NCI-H2227 treated with DMSO at 0.1 percent for 48 hours (cell line): ENCODE measurements around the gene PTPN5.
"Not testable (repeated sequence)": the region's sequence is repeated elsewhere in the genome, so short reads cannot be mapped to it uniquely, and the experiment has no call there.

ENCODE experiments used
- DNase-seq: peaks from one replicate; lab custom pipeline; 2025; lab: John Stamatoyannopoulos, UW

Gene PTPN5

DNA sequence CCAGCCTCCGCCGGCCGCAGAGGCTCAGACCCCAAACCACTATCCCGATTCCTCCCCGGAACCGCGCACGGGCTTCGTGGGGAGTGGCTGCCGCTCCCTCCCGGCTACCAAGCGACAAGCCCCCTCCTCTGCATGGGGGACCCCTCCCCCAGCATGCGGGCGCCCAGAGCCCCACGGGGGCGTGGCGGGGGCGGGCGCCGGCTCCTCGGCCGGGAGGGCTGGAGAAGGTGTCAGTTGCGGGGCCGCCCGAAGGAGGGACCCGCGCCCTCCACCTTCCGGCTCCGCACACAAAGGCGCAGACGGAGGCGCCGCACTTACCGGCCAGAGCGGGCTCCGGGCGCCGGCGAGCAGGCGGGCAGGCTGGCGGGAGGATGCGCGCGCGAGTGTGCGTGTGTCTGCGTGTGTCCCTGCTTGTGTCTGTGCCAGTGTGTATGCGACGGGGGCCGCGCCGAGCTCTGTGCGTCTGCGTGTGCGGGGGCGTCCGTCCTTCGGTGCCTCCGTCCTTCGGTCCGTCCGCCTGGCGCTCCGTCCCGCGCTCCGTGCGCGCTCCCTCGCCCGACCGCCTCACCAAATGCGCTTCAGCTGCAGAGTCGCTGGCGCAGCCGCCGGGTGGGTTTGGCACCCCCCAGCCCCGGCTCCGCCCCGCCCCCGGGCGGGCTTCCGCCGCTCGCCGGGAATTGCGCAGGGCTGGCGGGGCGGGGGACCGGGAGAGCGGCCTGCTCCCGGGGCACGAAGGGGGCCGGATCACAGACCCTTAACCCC, at the start of gene PTPN5:
Gene PTPN5, minus strand, starts transcription at position 592 of the 762 bp plus-strand sequence. CDS start 19,840 bp downstream, outside the sequence.
- DNase-seq: peak; percentile 7

DNA sequence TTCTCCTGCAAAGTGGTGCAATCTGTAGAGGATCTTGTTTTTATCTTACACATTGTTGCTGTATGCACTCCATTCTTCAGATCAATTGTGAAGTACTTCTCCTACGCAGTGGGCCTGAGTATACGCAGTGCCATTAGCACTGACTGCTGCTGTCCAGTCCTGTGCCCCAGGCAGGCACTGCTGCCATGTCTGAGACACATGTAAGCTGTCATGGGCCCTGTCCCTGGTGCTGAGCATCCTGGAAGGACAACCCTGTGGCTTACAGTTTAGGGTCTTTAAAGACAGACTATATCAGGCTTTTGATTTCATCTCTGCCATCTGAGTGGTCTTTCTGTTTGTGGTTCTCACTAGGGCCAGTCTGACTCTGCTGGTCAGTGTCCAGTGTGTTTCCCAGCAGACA, 44.8 kb upstream of the PTPN5 start:
- no peak for DNase-seq

DNA sequence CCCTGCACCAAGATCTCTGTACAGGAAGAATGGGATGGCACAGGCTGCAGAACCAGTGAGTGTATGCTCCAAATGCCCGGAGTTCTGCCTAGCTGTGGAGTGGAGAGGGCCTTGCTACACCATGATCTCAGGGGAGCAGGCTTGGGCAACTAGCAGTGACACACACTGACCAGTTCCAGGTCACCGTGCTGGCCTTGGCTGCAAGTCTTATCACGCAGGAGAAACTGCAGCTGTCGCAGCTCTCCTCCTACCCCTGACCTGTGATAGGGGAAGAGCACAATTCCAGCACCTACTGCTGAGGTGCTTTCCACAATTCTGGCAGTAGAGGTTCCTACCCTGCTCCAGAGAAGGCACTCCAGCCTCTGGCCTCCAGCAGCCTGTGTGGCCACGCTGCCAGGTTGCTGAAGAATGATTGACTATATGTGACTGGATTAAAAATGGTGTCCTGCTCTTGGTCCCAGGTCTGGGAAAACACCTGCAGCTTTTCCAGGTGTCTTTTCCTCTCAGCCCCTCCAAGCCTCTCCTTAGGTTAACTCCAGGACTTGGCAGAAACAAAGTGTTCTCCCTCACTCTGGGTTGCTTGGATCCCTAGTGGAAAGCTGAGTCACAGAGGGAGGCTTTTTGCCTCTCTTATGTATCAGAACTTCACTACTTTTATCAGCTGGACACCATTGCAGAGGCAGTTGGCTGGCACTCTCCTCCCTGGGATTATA, 43.3 kb upstream of the PTPN5 start:
- DNase-seq: no peak

DNA sequence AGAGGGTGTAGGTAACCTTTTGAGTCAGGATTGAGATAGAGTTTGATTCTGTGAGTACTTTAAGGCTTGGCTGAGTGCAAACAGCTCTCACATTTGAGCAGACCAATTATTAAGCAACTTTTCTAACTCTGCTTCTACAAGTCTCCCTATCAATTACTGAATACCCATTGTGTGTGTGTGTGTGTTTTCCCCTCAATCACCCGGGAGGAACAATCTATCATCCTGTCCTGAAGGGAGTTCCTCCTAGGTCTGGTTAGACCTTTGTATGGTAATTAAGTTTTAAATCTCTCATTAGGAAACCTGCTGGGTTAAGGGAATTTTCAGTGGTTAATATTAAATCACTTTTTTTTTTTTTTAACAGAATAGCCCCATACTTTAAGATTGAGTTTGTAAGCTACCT, 28.6 kb upstream of the PTPN5 start:
- not testable (repeated sequence) for DNase-seq

DNA sequence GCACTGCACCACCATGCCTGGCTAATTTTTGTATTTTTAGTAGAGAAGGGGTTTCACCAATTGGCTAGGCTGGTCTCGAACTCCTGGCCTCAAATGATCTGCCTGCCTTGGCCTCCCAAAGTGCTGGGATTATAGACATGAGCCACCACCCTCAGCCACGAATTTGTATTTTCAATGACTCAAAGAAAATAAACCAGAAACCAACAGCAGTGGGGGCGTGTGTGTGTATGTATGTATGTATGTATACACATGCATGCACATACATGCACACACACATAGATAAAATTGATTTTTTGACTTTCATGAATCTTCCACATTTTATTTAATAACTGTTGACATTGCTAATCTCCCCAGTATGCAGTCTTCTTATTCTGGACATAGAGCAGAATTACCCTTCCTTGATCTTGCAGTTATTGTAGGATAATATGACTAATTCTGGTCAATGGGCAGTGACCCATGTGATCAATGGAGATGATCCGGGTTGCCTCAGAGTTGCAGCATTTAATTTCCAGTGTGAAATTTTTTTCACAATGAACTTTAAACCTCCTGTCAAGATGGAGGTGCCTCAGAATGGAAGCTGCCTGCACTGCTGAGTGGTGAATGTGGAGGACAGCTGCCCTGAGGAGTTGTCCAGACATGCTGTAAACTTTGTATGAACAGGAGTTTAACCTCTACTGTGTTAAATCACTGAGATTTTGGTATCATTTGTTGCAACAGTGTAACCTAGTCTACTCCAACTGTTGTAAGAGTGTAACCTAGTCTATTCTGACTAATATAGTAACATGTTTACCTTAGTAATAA, 12.8 kb upstream of the PTPN5 start:
- DNase-seq: no peak

DNA sequence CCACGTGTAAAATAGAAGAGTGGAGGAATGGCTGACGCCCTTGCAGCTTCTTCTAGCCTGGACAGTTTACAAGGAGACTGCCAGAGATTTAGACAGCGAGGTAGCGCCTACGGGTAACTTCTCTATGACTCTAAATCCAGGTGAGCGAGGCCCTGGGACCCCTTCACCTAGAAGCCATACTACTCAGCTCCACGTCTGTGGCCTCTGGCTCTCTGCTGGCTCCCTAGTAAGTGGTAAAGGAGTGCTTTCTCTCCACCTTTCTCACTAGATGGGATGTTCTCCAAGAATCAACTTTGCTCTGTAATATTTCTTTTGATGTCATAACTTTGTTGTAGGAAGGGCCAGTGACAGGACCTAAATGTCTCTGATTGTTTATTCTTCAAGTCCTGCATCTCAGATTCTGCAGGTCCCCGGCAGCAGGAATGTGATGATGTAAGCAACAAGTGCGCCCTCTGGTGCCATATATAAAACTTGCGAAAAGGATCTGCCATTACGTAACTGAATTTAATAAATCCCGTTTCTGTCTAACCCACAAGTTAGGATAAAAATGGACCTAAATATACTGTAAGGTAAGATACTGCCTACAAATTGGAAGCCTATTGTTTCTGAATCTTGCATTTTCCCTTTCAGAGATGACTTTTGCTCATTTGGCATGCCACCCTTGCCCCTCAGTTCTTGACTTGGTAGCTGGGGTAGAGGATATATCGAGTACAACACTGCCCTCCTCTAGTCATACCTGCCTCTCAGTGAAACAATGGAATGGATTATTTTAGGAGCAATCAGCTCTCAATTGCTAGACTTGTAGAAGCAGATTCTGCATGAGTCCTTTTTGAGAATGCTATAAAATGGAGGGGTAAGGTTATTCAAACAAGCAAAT, 11.0 kb upstream of the PTPN5 start:
- DNase-seq: peak; percentile 68

DNA sequence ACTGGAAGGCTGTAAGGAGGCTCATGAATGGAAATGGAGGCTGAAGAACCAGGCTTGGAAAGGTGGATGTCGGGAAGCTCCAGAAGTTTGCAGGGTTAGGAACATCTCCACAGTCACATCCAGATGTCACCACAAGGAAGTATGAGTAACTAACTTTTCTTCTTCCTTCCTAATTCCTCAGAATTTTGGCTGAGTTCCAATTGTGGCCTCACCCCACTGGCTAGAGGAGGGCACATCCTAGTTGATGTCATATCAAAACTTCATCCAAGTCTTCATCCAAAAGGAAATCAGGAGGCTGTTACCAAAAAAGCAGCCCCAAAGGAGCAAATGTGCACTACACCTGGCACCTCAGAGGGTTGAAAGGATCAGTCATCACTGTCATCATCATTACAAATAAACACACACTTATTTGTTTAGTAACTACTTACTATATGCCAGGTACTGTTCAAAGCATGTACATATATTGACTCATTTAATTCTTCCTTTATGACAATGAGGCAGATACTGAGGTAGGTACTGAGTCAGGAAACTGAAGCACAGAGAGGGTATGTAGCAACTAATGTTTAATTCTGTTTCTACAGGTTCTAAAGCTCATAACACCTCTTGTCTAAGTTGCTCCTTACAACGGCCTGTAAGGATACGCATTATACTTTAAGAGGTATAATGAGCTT, 7.3 kb upstream of the PTPN5 start:
- no peak for DNase-seq

DNA sequence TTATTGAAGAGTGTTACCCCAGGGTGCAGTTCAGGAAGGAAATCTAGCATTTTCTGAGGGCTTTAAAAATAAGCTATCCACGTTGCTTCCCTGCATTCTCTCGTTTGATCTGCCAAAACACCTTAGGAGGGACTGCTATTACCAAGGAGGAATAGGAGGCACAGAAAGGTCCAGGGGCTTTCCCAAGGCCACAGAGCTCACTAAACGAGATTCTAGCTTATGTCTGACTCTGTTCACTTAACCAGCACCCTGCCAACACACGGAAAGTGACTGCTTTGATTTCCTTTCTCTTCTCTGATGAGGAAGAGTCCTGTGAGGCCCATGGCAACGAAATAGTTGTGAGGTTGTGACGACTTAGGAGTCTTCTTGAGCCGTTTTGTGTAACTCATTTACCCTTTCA, 3.4 kb upstream of the PTPN5 start:
- DNase-seq: no peak

DNA sequence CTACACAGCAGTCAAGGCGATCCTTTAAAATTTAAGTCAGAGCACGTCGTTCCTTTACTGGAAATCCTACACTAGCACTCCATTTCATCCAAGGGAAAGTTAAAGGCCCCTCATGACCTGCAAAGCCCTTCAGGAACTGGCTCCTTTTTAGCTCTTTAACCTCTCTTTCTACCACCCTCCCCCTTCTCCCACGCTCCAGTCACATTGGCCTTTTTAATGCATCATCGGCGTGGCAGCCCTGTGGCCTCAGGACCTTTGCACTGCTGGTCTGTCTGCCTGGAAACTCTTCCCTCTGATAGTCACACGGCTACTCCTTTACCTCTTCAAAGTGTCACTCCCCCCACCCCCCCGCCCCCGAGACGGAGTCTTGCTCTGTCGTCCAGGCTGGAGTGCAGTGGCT, 1.2 kb upstream of the PTPN5 start:
- no peak for DNase-seq

DNA sequence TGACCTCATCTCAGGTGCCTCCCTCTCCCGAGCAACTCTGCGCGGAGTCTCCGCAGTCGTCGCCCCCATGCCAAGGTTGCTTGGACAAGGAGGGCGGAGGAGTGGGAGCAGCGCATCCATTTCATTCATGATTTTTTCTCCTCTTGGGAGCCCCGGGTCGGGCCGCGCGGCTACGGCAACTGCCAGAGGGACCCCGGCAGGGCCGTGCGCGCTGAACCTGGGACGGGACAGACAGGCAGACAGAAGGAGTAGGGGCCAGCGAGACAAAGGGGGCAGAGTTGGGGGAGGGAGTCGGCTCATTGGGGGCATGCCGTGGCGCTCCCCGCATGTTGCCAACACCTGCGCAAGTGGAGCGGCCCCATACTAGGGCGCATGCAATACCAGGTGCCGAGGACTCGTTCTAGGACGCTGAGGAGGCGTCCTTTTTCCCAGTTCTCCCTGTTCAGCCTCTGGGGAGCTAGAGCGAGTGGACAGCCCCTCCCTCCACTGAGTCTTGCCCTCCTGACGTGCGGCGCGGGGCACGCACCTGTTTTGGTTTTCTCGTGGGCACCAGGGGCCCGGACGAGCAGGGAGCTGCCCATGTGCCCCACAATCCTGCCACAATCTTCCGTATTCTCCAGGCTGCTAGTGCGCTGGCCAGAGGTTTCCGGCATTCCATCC, 501 bp upstream of the PTPN5 start:
- no peak for DNase-seq

DNA sequence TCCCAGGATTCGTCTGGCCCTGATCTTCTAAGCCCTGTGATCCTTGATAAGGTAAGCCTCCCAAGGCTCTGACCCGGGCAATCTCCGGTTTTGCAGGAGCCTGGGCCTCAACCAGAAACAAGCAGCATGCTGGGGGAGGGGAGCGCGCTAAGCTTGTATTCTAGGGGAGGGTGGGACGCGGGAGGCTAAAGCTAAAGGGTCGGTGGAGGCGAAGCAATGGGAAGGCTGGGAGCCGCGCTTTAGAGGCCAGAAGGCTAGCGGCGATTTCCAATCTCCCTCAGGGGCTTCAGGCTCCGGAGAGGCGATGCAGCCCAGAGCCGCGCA, 753 bp downstream of the PTPN5 start:
- no peak for DNase-seq

DNA sequence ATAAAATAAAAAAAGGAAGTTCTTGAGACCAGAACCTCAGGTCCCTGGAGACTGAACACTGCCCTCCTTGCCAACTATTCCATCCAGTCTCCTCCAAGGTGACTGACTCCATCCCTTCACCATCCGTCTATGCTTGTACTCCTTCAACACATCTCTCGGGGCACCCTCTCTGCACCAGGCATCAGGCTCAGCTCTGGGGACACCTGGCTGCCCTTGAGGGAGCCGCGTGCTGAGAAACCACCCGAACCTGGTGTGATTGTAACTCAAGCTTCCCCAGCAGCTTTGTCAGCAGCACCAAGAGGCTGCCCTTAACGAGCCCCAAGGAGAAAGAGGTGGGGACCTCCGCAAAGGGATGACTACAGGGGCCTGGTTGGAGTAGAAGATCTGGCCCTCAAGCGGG, 1.7 kb downstream of the PTPN5 start:
- DNase-seq: no peak

DNA sequence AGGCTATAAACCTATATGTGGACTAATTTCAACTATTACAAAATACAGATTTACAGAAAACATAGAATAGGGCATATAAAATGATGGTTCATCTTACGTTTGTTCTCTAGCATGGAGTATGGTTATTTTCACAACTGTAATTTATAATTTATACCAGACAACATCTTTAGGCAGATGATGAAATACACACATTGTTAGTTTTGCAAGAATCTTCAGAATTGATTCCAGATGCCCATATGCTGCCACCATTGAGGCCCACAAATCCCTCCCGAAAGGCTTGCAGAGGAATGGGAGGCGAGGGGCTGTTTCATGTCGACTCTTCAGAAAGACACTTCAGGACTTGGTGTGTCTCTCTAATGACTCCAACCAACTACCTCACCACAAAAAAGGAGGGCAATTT, 6.2 kb downstream of the PTPN5 start:
- no peak for DNase-seq

DNA sequence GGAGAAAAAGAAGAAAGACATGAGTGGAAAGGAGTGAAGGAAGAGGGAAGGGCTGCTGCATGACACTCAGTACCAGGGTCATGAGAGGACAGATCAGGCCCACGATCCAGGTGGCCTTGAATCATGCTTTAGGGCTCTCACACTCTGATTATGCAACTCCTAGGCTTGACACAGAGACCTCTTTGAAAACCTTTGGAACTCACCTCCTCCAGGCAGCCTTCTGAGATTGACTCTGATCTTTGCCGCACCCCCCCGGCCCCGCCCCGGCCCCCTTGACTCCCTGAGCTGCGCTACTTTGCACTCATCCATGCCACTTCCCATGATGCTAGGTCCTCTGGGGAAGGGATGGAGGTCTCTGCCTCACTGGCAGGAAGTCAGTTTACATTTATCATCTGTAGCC, 10.7 kb downstream of the PTPN5 start:
- DNase-seq: no peak

DNA sequence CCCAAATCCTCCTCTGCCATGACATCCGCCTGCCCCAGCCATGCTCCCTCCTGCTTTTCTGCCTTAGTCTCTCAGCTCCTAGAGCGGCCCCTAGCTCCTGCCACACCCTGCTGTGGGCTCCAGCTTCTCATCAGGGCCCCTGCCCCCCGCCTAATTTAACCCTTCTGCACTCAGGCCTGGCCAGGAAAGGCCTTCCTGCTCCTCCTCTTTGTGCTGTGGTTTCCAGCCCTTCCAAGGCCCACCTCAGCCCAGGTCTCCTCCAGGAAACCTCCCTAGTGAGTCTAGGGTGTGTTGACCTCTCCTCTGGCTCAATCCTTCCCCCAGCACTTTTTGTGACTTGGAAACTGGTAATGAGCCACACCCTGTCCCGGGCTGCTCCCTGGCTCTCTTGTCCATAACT, 11.3 kb downstream of the PTPN5 start:
- no peak for DNase-seq

DNA sequence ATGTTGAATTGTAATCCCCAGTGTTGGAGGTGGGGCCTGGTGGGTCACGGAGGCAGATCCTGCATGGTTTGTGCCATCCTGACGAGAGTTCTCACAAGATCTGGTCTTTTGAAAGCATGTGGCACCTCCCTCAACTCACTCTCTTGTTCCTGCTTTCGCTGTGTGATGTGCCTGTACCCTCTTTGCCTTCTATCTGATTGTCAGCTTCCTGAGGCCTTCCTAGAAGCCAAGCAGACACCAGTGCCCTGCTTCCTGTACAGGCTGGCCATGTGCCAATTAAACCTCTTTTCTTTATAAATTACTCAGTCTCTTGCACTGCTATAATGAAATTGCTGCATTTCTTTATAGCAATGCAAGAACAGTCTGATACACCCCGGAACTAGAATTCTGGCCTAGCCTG, 13.1 kb downstream of the PTPN5 start:
- no peak for DNase-seq

DNA sequence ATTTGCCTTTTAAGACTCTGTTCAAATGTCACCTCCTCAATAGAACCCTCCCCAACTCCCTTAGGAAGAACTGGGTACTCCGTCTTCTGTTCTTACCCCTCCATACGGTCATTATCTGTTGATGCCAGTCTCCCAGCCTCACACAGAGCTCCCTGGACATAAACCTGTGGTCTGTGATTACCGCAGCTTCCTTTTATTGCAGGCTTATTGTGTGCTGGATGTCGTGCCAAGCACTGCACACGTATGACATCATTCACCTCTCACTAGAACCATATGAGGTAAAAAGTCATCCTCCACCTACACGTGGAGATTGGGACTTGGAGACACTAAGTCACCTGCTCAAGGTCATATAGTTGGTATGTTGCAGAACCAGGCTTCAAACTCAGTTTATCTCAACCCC, 15.3 kb downstream of the PTPN5 start:
- no peak for DNase-seq

DNA sequence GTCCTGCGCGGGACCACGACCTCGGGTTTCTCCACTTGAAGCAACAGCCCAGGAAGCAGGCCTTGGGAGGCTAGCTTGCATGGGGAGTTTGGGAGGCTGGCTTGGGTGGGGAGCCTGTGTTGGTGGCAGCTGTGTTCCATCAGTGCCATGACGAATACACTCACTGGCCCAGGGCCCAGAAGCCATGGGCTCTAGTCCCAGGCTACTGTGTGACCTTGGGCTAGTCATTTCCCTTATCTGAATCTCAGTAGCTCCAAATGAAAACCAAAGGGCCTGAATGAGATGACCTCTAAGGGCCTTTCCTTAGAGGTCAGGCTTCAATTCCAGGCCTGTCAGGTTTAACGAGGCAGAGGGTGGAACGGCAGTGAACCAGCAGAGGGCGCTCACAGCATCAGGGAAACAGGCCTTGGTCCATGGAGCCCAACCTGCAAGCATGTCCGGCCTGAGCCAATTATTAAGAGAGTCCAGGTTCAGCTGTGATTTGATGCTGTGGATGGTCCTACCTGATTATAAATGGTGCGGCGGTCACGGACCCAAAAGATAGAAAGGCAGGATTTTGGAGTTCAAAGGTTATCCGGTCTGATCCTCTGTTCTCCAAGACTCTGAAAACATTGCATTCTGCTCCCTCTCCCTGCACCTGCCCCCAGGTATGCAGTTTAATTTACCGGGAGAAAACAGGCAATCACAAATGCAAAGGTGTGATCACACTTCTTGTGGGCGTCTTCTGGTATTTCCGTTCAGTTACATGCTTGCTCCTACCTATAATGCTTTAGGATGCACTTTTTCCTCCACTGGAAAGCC, 15.9 kb downstream of the PTPN5 start:
- peak; percentile 31 for DNase-seq

DNA sequence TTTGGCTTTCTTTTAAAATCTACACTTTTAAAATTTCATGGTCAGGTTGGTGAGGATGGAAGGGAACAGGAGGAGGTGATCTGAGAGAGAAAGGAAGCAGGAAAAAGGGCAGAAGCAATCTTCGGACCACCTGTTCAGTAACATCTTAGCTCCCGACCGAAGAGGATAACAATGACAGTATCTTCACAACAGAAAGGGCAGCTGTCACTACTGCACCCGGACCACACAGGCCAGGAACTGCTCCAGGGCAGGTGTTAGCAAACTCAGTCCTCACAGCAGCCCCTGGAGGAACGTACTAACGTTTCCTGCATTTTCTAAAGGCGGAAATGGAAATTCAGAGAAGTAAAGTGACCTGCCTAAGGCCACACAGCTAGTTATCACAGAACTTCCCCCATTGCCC, 16.8 kb downstream of the PTPN5 start:
- DNase-seq: no peak

DNA sequence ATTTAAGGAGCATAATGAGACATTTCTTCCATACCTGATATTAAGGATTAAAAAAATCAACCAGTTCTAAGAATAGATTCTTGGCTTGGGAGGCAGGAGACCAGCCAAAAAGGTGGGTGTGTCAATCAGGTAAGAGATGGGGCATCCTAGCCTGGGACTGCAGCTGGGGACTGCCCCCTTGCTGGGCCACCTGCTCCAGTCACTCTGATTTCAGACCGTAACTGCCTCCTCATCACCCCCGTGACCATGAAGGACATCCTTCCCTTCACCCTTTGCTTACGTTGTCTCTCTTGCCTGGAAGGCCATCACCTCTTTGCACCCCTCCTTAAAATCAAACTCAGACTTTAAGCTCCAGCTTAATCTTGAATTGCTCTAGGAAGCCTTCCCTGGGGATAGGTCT, 17.9 kb downstream of the PTPN5 start:
- DNase-seq: no peak
